ENCODE data around the gene ARHGEF19.

- TF ChIP-seq POLR2AphosphoS5 (IDR thresholded peaks at IDR 0.05; ENCODE audit: borderline replicate concordance, low read depth, low read length) (no peak), EZH2 (IDR thresholded peaks at IDR 0.05) (no peak)
These were observed 628 bp downstream of the ARHGEF19 start for GRCh38 chr1:16211824-16212223.

All from SK-N-MC (cell line).